IMR-90 (cell line): ENCODE measurements around the gene CD320. TPM values are rescaled to one million over a fixed set of nuclear protein-coding genes. Genes with fewer than 3 reads are reported as not detected.
A peak's percentile ranks its signal among the peaks of the same experiment; 100 is the strongest.

Experiments
- ATAC-seq: fragments of 200-7000 bp; cut with Tn5 transposase; 2 replicates; pipeline ENCODE4 v1.9.1; 2020; ENCODE audit warnings: low read depth, mild to moderate bottlenecking, moderate library complexity
- BruUV-seq: library from RNA; stranded (reverse); fragments of 400-500 nt; replicated peaks from 2 replicates; lab custom pipeline; 2021; lab: Mats Ljungman, UMichigan
- CTCF ChIA-PET: fragments of 300-600 bp; formaldehyde crosslinking; extraction: SDS; loops from one replicate; lab custom pipeline; 2021; ENCODE audit warnings: antibody characterized with exemption; lab: Yijun Ruan, JAX
- POLR2A ChIA-PET: fragments of 300-600 bp; sonication (Branson Sonifier 250); formaldehyde crosslinking; loops from one replicate; lab custom pipeline; 2022; ENCODE audit warnings: antibody characterized with exemption; ENCODE audit not compliant: unreplicated experiment; lab: Charles Lee
- DNase-seq: peaks from one replicate; pipeline ENCODE4 v3.0.0; 2013
- H2AFZ ChIP-seq: replicated peaks from 2 replicates; pipeline ENCODE3; 2013; ENCODE audit warnings: low read length, mild to moderate bottlenecking; ENCODE audit not compliant: poor library complexity
- H2AK5ac ChIP-seq: 2 replicates; pipeline ENCODE4 v1.6.1; 2013; ENCODE audit warnings: low read depth, low read length, inconsistent platforms
- H2AK9ac ChIP-seq: replicated peaks from 2 replicates; pipeline ENCODE3; 2013; ENCODE audit warnings: mild to moderate bottlenecking, low read depth, low read length, moderate library complexity; ENCODE audit not compliant: poor library complexity
- H2BK120ac ChIP-seq: 2 replicates; pipeline ENCODE4 v1.6.1; 2013; ENCODE audit warnings: low read depth, low read length, inconsistent platforms
- H2BK15ac ChIP-seq: 3 replicates; pipeline ENCODE4 v1.6.1; 2013; ENCODE audit warnings: low read depth, low read length, inconsistent platforms
- H2BK20ac ChIP-seq: 2 replicates; pipeline ENCODE4 v1.6.1; 2013; ENCODE audit warnings: low read depth, mild to moderate bottlenecking, inconsistent platforms, low read length, moderate library complexity
- H2BK5ac ChIP-seq: 2 replicates; pipeline ENCODE4 v1.6.1; 2013; ENCODE audit warnings: mild to moderate bottlenecking, low read depth, low read length, inconsistent platforms; ENCODE audit not compliant: poor library complexity, severe bottlenecking
- H3K14ac ChIP-seq: replicated peaks from 2 replicates; pipeline ENCODE4 v1.6.1; 2013; ENCODE audit warnings: low read depth, low read length, inconsistent platforms
- H3K18ac ChIP-seq: 2 replicates; pipeline ENCODE4 v1.6.1; 2013; ENCODE audit warnings: low read depth, low read length, control low read depth
- H3K23ac ChIP-seq: 2 replicates; pipeline ENCODE4 v1.6.1; 2013; ENCODE audit warnings: low read depth, low read length, inconsistent platforms
- H3K27ac ChIP-seq: 2 replicates; pipeline ENCODE4 v1.5.1; 2013; ENCODE audit warnings: mild to moderate bottlenecking, control low read depth, low read length; ENCODE audit not compliant: insufficient read depth
- H3K27me3 ChIP-seq: 2 replicates; pipeline ENCODE4 v1.6.1; 2013; ENCODE audit warnings: low read length; ENCODE audit not compliant: control insufficient read depth, insufficient read depth
- H3K36me3 ChIP-seq: 2 replicates; pipeline ENCODE4 v1.6.1; 2013; ENCODE audit warnings: low read length, mixed read lengths; ENCODE audit not compliant: control insufficient read depth, insufficient read depth
- H3K4ac ChIP-seq: 2 replicates; pipeline ENCODE4 v1.6.1; 2013; ENCODE audit warnings: low read depth, low read length, inconsistent platforms
- H3K4me1 ChIP-seq: 2 replicates; pipeline ENCODE4 v1.6.1; 2013; ENCODE audit warnings: low read length, mixed read lengths; ENCODE audit not compliant: control insufficient read depth, insufficient read depth
- H3K4me2 ChIP-seq: 2 replicates; pipeline ENCODE4 v1.6.1; 2013; ENCODE audit warnings: low read depth, mild to moderate bottlenecking, control low read depth, low read length, moderate library complexity
- H3K4me3 ChIP-seq: 2 replicates; pipeline ENCODE4 v1.5.1; 2013; ENCODE audit warnings: low read depth, mild to moderate bottlenecking, control low read depth, low read length, moderate library complexity; ENCODE audit not compliant: insufficient read depth
- H3K56ac ChIP-seq: 2 replicates; pipeline ENCODE4 v1.6.1; 2013; ENCODE audit warnings: low read length, inconsistent platforms; ENCODE audit not compliant: insufficient read depth; ENCODE audit errors: extremely low read depth
- H3K79me1 ChIP-seq, 2 experiments: 2 replicates each; pipeline ENCODE4 v1.6.1; 2013; ENCODE audit warnings: low read length in 2 of 2, inconsistent platforms in 1 of 2, low read depth in 1 of 2
- H3K9ac ChIP-seq: 2 replicates; pipeline ENCODE4 v1.6.1; 2013; ENCODE audit warnings: low read depth, low read length, control low read depth
- H3K9me1 ChIP-seq: 2 replicates; pipeline ENCODE4 v1.6.1; 2013; ENCODE audit warnings: low read length, inconsistent platforms; ENCODE audit not compliant: insufficient read depth
- H3K9me3 ChIP-seq: 2 replicates; pipeline ENCODE4 v1.6.1; 2013; ENCODE audit warnings: low read length; ENCODE audit not compliant: control insufficient read depth, insufficient read depth
- H4K20me1 ChIP-seq: 2 replicates; pipeline ENCODE4 v1.6.1; 2013; ENCODE audit warnings: low read length, inconsistent platforms; ENCODE audit not compliant: insufficient read depth
- H4K5ac ChIP-seq: 2 replicates; pipeline ENCODE4 v1.6.1; 2013; ENCODE audit warnings: mild to moderate bottlenecking, low read depth, low read length, control low read depth
- H4K8ac ChIP-seq, 2 experiments: 2 replicates each; pipeline ENCODE4 v1.6.1; 2013; ENCODE audit warnings: low read depth in 2 of 2, low read length in 2 of 2, control low read depth in 1 of 2, inconsistent platforms in 1 of 2
- H4K91ac ChIP-seq: 2 replicates; pipeline ENCODE4 v1.6.1; 2013; ENCODE audit warnings: low read depth, low read length, inconsistent platforms; ENCODE audit not compliant: insufficient read depth
- CEBPB ChIP-seq: IDR thresholded peaks from 2 replicates; pipeline ENCODE4 v1.6.1; 2012; ENCODE audit warnings: low read depth, low read length, improper control_type of control experiment
- FOS ChIP-seq: fragments of 150-350 bp; IDR thresholded peaks from 2 replicates; pipeline ENCODE4 v1.6.1; 2016; ENCODE audit warnings: low read depth, low read length
- MAFK ChIP-seq: IDR thresholded peaks from 2 replicates; pipeline ENCODE4 v1.6.1; 2012; ENCODE audit warnings: low read depth, low read length, improper control_type of control experiment
- WGBS, 2 experiments: methylation state at CpG; one replicate each; pipeline versions ENCODE4 v1.1.5 to v1.1.7; 2013; ENCODE audit warnings: missing lambda C conversion rate in 2 of 2; ENCODE audit not compliant: insufficient read length in 1 of 2; ENCODE audit errors: extremely low coverage in 2 of 2; 5-methylcytosine and 5-hydroxymethylcytosine counted together
- dilution Hi-C: fragments of 300-500 bp; cut with HindIII; formaldehyde crosslinking; loops from one replicate; pipeline ENCODE4 v1.14.3; 2018; ENCODE audit warnings: low sequenced_read_pairs; ENCODE audit not compliant: unreplicated experiment
- in situ Hi-C: fragments of 300-500 bp; cut with MboI; formaldehyde crosslinking; loops from 3 replicates; pipeline ENCODE4 v1.14.3; 2019; ENCODE audit warnings: low sequenced_read_pairs, inconsistent platforms, mixed read lengths
- intact Hi-C: fragments of 100-400 bp; cut with micrococcal nuclease; formaldehyde crosslinking; loops from 2 replicates; pipeline ENCODE4 v1.10.0; 2022
- polyA plus RNA-seq, 3 experiments: library from polyadenylated mRNA; depleted of rRNA; stranded (reverse); fragments of >200 nt; gene quantifications; 2 replicates each; pipeline ENCODE4 v1.2.3, GENCODE V29; 2012; ENCODE audit warnings: low replicate concordance in 1 of 3
- total RNA-seq: library from RNA; depleted of rRNA; stranded (reverse); fragments of >200 nt; gene quantifications from 2 replicates; pipeline ENCODE4 v1.2.3, GENCODE V29; 2012
- TF ChIP-seq, protein P1 (sequence below): fragments of 150-350 bp; IDR thresholded peaks from 2 replicates; pipeline ENCODE4 v1.6.1; 2017; ENCODE audit warnings: mild to moderate bottlenecking, antibody characterized with exemption, low read length, low read depth

The CD320 gene
- total and polyA plus RNA-seq, 2 of the 4 experiments (the other 2 are of a cell fraction): 13.3 to 78.5 TPM

DNA sequence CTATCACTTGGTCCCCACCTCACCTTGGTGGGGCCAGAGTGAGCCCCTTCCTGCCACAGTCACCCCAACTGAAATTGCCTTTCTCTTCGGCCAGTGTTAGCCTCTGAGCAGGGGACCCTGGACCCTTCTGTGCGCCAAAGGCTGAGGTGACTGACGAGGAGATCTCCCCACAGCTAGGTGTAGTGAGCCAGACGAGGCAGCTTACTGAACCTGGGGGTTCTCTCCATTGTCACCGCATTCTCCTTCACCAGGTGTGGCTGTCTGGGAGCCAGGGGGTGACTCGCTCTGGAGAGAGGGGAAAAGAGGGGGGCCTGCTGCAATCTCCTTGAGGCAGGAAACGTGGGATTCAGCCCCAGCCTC is 14.5 kb upstream of the CD320 start:
- Histone ChIP-seq H3K18ac (no peak overlapping the region), H3K4me3 (peak overlapping the region; percentile 82), H4K20me1 (peaks cover 31% of the 10 kb centered on the region), H3K9ac (peak overlapping the region; percentile 79), H3K27me3 (no peaks in the 10 kb centered on the region; the same call in 1 of the 2 replicates), H3K14ac (no peak overlapping the region; the same call in 1 of the 2 replicates), H4K5ac (no peak overlapping the region), H4K8ac (no peak overlapping the region), H3K4ac (no peak overlapping the region), H2AK5ac (no peak overlapping the region; the same call in 1 of the 2 replicates), H3K9me1 (peaks cover 8% of the 10 kb centered on the region; the same call in 1 of the 2 replicates), H3K27ac (no peak overlapping the region), H3K79me1 (peaks cover 29 to 55% of the 10 kb centered on the region in 2 experiments), H2BK5ac (no peak overlapping the region), H3K23ac (peak overlapping the region; percentile 77), H2AK9ac (peak overlapping the region; percentile 99), H2BK20ac (no peak overlapping the region), H3K56ac (peak overlapping the region; percentile 32; the same call in 1 of the 2 replicates), H3K9me3 (peaks cover 6% of the 10 kb centered on the region), H2BK15ac (no peak overlapping the region), H2AFZ (peak overlapping the region; percentile 49), H3K4me1 (peaks cover 9% of the 10 kb centered on the region), H3K36me3 (peaks cover 13% of the 10 kb centered on the region), H4K91ac (no peak overlapping the region), H2BK120ac (no peak overlapping the region), H3K4me2 (peak overlapping the region; percentile 99)
- TF ChIP-seq MAFK (no peak), FOS (no peak), CEBPB (no peak)
- TF ChIP-seq, protein P1, sequence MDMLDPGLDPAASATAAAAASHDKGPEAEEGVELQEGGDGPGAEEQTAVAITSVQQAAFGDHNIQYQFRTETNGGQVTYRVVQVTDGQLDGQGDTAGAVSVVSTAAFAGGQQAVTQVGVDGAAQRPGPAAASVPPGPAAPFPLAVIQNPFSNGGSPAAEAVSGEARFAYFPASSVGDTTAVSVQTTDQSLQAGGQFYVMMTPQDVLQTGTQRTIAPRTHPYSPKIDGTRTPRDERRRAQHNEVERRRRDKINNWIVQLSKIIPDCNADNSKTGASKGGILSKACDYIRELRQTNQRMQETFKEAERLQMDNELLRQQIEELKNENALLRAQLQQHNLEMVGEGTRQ: no peak
- ATAC-seq: no peak
- no CpG with 5 or more reads among the region's 7 CpGs for WGBS, 2 experiments
- BruUV-seq: no TSS peak
- CTCF ChIA-PET: no interaction called here
- dilution Hi-C loops: no loop called here
- POLR2A ChIA-PET: no interaction called here
- in situ Hi-C loops: loop anchor here (5.0 kb wide), 1 partner anchor 255 kb away; the partner anchor contains the start of gene MYO1F
- intact Hi-C loops: no loop called here
- DNase-seq: no peak
